Prostate gland (tissue), 2 donors: ENCODE data around the gene HS3ST3B1. TPM values are rescaled to one million over a fixed set of nuclear protein-coding genes. Genes with fewer than 3 reads are reported as not detected.

ENCODE experiments used
- DNase-seq: peaks from one replicate; pipeline ENCODE4 v3.0.0-alpha.2; 2019; ENCODE audit warnings: low spot score
- H3K27ac ChIP-seq, 2 donors: fragments of 200-600 bp; sonication (generic); 2 replicates each; pipeline ENCODE4 v1.5.1; 2017 to 2019
- H3K27me3 ChIP-seq: fragments of 200-600 bp; sonication (generic); replicated peaks from 2 replicates; pipeline ENCODE4 v1.5.1; 2019; ENCODE audit not compliant: insufficient read depth
- H3K36me3 ChIP-seq, 2 donors: fragments of 200-600 bp; sonication (generic); 1 replicate in 1 of 2; 2 replicates in 1 of 2; pipeline versions ENCODE4 v1.5.1 to v1.8.1; 2017 to 2019
- H3K4me1 ChIP-seq: fragments of 200-600 bp; sonication (generic); replicated peaks from 2 replicates; pipeline ENCODE4 v1.5.1; 2019
- H3K4me3 ChIP-seq, 2 donors: fragments of 200-600 bp; sonication (generic); 2 replicates each; pipeline ENCODE4 v1.5.1; 2017 to 2019
- H3K9me3 ChIP-seq: fragments of 200-600 bp; sonication (generic); 2 replicates; pipeline ENCODE4 v1.5.1; 2017
- POLR2A ChIP-seq: fragments of 450-650 bp; IDR thresholded peaks from one replicate; pipeline ENCODE4 v1.6.1; 2016; ENCODE audit warnings: antibody characterized with exemption, mild to moderate bottlenecking
- POLR2AphosphoS5 ChIP-seq: sonication (generic); formaldehyde crosslinking; IDR thresholded peaks from one replicate; pipeline ENCODE4 v1.6.1; 2017; ENCODE audit warnings: antibody characterized with exemption
- WGBS: methylation state at CpG from one replicate; pipeline ENCODE4 v1.1.5; 2018; 5-methylcytosine and 5-hydroxymethylcytosine counted together
- intact Hi-C: fragments of 100-400 bp; cut with DNase I; formaldehyde crosslinking; loops from one replicate; pipeline ENCODE4 v1.14.2; 2022
- total RNA-seq, 2 donors: library from RNA; depleted of rRNA; stranded (reverse); fragments of >200 nt; gene quantifications; one replicate each; pipeline ENCODE4 v1.1.0, GENCODE V29; 2016
- TF ChIP-seq, protein P1 (sequence below), 4 experiments: fragments of 200-600 bp in 2 of 4; fragments of 450-650 bp in 2 of 4; sonication (generic) in 2 of 4; IDR thresholded peaks; 1 replicate in 3 of 4; 2 replicates in 1 of 4; pipeline ENCODE4 v1.5.1; 2016 to 2019; ENCODE audit warnings: antibody characterized with exemption in 4 of 4, mild to moderate bottlenecking in 2 of 4, moderate library complexity in 2 of 4

The HS3ST3B1 gene
- total RNA-seq, 2 donors from 2014 or later: 2.8 to 4.1 TPM

GRCh38 chr17:14325618-14326167, 24.8 kb downstream of the HS3ST3B1 start:
- no peaks in the 10 kb centered on the region for H3K4me1 ChIP-seq
- H3K36me3 ChIP-seq: no peaks in the 10 kb centered on the region
- WGBS: 69% methylated on average over 9 of the region's 9 CpGs
- H3K4me3 ChIP-seq: no peak overlapping the region
- H3K9me3 ChIP-seq: no peaks in the 10 kb centered on the region
- no peak overlapping the region for H3K27ac ChIP-seq
- DNase-seq: no peak
- H3K27me3 ChIP-seq: no peaks in the 10 kb centered on the region
- no peak for TF ChIP-seq POLR2A
- TF ChIP-seq, protein P1, sequence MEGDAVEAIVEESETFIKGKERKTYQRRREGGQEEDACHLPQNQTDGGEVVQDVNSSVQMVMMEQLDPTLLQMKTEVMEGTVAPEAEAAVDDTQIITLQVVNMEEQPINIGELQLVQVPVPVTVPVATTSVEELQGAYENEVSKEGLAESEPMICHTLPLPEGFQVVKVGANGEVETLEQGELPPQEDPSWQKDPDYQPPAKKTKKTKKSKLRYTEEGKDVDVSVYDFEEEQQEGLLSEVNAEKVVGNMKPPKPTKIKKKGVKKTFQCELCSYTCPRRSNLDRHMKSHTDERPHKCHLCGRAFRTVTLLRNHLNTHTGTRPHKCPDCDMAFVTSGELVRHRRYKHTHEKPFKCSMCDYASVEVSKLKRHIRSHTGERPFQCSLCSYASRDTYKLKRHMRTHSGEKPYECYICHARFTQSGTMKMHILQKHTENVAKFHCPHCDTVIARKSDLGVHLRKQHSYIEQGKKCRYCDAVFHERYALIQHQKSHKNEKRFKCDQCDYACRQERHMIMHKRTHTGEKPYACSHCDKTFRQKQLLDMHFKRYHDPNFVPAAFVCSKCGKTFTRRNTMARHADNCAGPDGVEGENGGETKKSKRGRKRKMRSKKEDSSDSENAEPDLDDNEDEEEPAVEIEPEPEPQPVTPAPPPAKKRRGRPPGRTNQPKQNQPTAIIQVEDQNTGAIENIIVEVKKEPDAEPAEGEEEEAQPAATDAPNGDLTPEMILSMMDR (IDR thresholded peaks at IDR 0.05): no peak
- no peak for TF ChIP-seq POLR2AphosphoS5
- intact Hi-C loops: no loop called here

GRCh38 chr17:14329900-14330491, 29.1 kb downstream of the HS3ST3B1 start:
- no peak overlapping the region for H3K27ac ChIP-seq
- H3K4me1 ChIP-seq: no peaks in the 10 kb centered on the region
- H3K27me3 ChIP-seq: no peaks in the 10 kb centered on the region
- no peak for TF ChIP-seq POLR2A
- no peak for TF ChIP-seq POLR2AphosphoS5
- TF ChIP-seq, protein P1 (IDR thresholded peaks at IDR 0.05): no peak
- no peak overlapping the region for H3K4me3 ChIP-seq
- H3K9me3 ChIP-seq: no peaks in the 10 kb centered on the region
- H3K36me3 ChIP-seq: no peaks in the 10 kb centered on the region
- 54% methylated on average over 5 of the region's 5 CpGs for WGBS
- no peak for DNase-seq
- intact Hi-C loops: no loop called here

DNA sequence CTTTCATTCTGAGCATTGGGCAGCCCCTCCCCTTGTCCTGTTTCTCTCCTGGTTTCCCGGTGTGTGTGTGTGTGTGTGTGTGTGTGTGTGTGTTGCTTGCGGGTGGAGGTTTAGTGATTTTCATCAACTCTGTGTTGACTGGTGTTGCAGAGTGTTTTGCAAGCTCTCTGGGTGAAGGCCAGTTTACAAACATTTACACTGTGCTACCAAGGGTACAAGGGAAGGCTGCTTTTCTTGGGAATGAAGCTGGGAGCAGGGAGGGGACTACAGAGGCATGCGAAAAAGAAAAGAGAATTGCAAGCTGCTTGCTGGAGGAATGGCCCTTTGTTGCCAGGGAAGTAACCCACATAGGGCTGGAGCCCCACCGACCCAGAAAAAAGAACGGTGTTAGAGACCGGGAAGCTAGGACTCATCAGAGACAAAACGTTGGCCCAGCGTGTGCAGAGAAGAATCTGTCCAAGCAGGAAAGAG, 29.6 kb downstream of the HS3ST3B1 start:
- H3K27ac ChIP-seq: no peak overlapping the region
- WGBS: 30% methylated on average over 8 of the region's 8 CpGs

DNA sequence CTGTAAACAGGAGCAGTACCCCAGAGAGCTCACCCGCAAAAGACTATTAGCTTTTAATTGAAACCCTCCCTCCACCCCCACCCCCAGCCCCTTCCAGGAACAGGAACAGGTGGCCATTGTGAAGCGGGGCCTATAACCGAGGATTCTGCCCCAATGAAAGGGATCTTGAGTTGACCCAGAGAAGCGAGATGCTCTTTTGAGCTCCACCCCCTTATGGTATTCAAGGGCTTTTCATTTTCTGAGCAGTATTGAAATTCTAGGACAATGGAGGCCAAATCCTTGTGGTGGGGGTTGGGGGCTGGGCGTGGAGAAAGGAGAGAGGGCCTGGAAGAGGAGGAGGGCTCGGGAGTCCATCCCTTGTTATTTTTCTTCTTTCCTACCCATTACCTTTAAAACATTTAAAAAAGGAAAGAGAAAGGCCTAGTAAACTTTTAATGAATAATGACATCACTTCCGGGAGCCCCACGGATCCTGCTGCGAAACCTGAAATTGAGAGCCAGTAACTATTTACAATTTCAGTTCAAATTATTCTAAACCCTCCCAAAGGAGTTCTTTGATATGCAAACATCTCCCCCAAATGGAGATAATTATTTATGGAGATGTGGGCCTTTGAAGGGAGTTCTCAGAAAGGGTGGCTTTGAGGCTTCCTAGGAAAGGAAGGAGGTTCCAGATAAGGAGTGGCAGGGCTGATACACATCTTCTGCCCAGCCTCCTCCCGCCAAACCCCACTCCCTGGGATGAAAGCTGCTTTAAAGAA, 30.5 kb downstream of the HS3ST3B1 start:
- no peaks in the 10 kb centered on the region for H3K9me3 ChIP-seq
- TF ChIP-seq POLR2A (no peak), POLR2AphosphoS5 (no peak)
- TF ChIP-seq, protein P1 (IDR thresholded peaks at IDR 0.05): no peak
- H3K27ac ChIP-seq: no peak overlapping the region
- H3K27me3 ChIP-seq: no peaks in the 10 kb centered on the region
- H3K4me1 ChIP-seq: no peaks in the 10 kb centered on the region
- no peak for DNase-seq
- intact Hi-C loops: no loop called here
- 84% methylated on average over 10 of the region's 10 CpGs for WGBS
- H3K4me3 ChIP-seq: no peak overlapping the region
- H3K36me3 ChIP-seq: no peaks in the 10 kb centered on the region

More for the DNA sequence above, 29.6 kb downstream of the HS3ST3B1 start:
- Histone ChIP-seq H3K36me3 (no peaks in the 10 kb centered on the region), H3K4me1 (no peaks in the 10 kb centered on the region), H3K9me3 (no peaks in the 10 kb centered on the region), H3K4me3 (no peak overlapping the region), H3K27me3 (no peaks in the 10 kb centered on the region)
- DNase-seq: no peak
- intact Hi-C loops: no loop called here
- TF ChIP-seq, protein P1 (IDR thresholded peaks at IDR 0.05): no peak
- TF ChIP-seq POLR2AphosphoS5 (no peak), POLR2A (no peak)
